Kidney epithelial cell (primary cell): ENCODE data around the gene DLX3. TPM values are rescaled to one million over a fixed set of nuclear protein-coding genes. Genes with fewer than 3 reads are reported as not detected.

Experiments used
- DNase-seq: peaks from one replicate; pipeline ENCODE4 v3.0.0-alpha.2; 2010; ENCODE audit warnings: low read depth
- H3K27me3 ChIP-seq: 2 replicates; pipeline ENCODE4 v1.6.0; 2011; ENCODE audit warnings: low read length; ENCODE audit not compliant: control insufficient read depth, insufficient read depth
- H3K36me3 ChIP-seq: 2 replicates; pipeline ENCODE4 v1.5.1; 2011; ENCODE audit warnings: low read length; ENCODE audit not compliant: control insufficient read depth, insufficient read depth
- H3K4me3 ChIP-seq: 2 replicates; pipeline ENCODE4 v1.5.1; 2011; ENCODE audit warnings: low read depth, mild to moderate bottlenecking, control low read depth, low read length
- CTCF ChIP-seq: IDR thresholded peaks from 2 replicates; pipeline ENCODE4 v1.5.1; 2011; ENCODE audit warnings: mild to moderate bottlenecking, moderate library complexity, low read length, control low read depth, inconsistent platforms; ENCODE audit not compliant: insufficient read depth, poor library complexity, severe bottlenecking
- total RNA-seq: library from RNA; depleted of rRNA; stranded (reverse); fragments of >200 nt; gene quantifications from 2 replicates; pipeline ENCODE4 v1.2.3, GENCODE V29; 2015

The DLX3 gene
- total RNA-seq, 1 donor from 2014 or later, result 0.04 TPM

- no peak overlapping the region for H3K4me3 ChIP-seq
- no peaks in the 10 kb centered on the region for H3K27me3 ChIP-seq
- TF ChIP-seq CTCF, result no peak
- H3K36me3 ChIP-seq, result no peaks in the 10 kb centered on the region
- DNase-seq, result no peak
Measured at GRCh38 chr17:50021681-50022370, 26.8 kb upstream of the DLX3 start.

DNA sequence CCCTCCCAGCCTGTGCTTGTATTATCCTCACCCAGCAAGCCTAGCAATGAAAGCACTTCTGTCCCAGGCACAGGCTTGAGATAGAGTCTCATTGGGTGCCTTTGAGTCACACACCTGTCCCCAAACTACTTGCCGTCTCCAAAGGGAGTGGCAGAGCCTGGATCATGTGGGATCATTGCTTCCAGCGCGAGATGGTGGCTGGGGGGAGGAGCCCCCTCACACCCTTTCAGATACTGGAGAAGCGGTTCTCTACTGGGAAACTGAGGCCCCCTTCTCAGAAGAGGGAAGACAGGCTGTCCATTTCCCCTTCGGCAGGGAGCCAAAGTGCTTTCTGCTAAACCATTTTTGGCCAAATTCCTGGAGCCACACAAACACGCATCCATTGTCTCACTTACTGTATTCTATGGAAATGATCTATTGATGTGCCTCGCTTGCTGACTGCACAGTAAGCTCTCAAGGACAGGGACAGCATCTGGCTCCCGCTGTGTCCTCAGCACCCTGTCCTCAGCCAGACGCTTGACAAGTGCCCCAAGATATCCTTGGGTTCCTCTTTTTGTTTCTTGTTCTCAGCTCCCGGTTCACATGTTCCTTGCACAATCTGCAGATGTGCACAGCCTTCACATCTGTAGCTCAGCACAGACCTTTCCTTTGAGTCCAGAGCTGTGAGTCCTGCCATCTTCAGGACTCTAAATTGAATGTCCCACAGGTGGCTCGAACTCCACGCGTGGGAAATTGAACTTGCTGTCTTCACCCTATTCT is 26.0 kb upstream of the DLX3 start:
- Histone ChIP-seq H3K4me3 (no peak overlapping the region), H3K27me3 (no peaks in the 10 kb centered on the region), H3K36me3 (no peaks in the 10 kb centered on the region)
- TF ChIP-seq CTCF, result no peak
- DNase-seq, result no peak

GRCh38 chr17:50018909-50019308 is 23.9 kb upstream of the DLX3 start:
- Histone ChIP-seq H3K36me3 (no peaks in the 10 kb centered on the region), H3K4me3 (no peak overlapping the region), H3K27me3 (no peaks in the 10 kb centered on the region)
- no peak for DNase-seq
- TF ChIP-seq CTCF, result no peak

DNA sequence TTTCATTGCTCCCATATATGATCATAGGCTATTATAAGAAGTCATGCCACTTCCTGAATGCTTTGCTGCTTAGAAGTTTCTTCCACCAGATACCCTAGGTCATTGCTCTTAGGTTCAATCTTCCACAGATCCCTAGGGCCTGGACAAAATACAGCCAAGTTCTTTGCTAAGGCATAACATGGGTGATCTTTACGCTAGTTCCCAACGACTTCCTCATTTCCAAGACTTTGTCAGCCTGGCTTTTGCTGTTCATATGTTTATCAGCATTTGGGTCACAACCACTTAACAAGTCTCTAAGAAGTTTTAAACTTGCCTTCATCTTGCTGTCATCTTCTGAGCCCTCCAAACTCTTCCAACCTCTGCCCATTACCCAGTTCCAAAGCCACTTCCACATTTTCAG is 20.1 kb upstream of the DLX3 start:
- no peak for DNase-seq
- no peak for TF ChIP-seq CTCF

GRCh38 chr17:50014471-50015088 is 19.6 kb upstream of the DLX3 start:
- no peak for TF ChIP-seq CTCF
- DNase-seq, result no peak
- H3K36me3 ChIP-seq, result no peaks in the 10 kb centered on the region
- no peaks in the 10 kb centered on the region for H3K27me3 ChIP-seq
- H3K4me3 ChIP-seq, result no peak overlapping the region

More for the DNA sequence above, 20.1 kb upstream of the DLX3 start:
- H3K4me3 ChIP-seq, result no peak overlapping the region
- H3K27me3 ChIP-seq, result no peaks in the 10 kb centered on the region
- no peaks in the 10 kb centered on the region for H3K36me3 ChIP-seq

GRCh38 chr17:50013079-50013478 is 18.1 kb upstream of the DLX3 start:
- Histone ChIP-seq H3K4me3 (no peak overlapping the region), H3K36me3 (no peaks in the 10 kb centered on the region), H3K27me3 (no peaks in the 10 kb centered on the region)
- TF ChIP-seq CTCF, result no peak
- DNase-seq, result no peak
